ENCODE results near the gene PARP2. TPM values are rescaled to one million over a fixed set of nuclear protein-coding genes. Genes with fewer than 3 reads are reported as not detected.

The PARP2 gene
- total and polyA plus RNA-seq, 2 of the 8 experiments (the other 6 are each of a cell fraction or from before 2014, with no cell fraction given): 27.7 to 41.7 TPM

DNA sequence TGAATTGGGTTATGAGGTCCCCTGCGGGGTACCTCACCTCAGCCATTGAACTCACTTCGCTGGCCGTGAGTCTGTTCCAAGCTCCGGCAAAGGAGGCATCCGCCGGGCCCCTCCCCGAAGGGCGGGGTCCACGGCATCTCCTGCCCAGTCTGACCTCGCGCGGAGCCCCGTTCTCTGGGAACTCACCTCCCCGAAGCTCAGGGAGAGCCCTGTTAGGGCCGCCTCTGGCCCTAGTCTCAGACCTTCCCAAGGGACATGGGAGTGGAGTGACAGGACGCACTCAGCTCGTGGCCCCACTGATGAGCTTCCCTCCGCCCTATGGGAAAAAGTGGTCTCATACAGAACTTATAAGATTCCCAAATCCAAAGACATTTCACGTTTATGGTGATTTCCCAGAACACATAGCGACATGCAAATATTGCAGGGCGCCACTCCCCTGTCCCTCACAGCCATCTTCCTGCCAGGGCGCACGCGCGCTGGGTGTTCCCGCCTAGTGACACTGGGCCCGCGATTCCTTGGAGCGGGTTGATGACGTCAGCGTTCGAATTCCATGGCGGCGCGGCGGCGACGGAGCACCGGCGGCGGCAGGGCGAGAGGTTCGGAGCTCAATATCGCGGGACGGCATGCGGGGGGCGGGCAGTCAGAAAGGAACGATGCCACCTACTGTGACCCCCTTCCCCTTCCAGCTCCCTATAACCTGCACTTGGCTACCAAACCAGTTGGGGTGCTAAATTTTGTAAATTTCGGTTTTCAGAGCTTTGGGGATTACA lies at the start of gene PARP2 (continued):
- TF ChIP-seq EGR1 (IDR thresholded peaks at IDR 0.05; ENCODE audit: borderline replicate concordance, low read depth, low read length) (0 out of 2 replicates have a peak, but pooled peaks have one; percentile 46), SIN3A (conservative IDR thresholded peaks at IDR 0.05 in 1 of 2, IDR thresholded peaks at IDR 0.05 in 1 of 2; ENCODE audit: low read depth in 1 of 2, low read length in 2 of 2) (peak; percentile 16 to 84; a peak in 2 of 4 replicates), CREB1 (IDR thresholded peaks at IDR 0.05) (peak; percentile 97), KDM4A (IDR thresholded peaks at IDR 0.05; ENCODE audit: low read depth, low read length, severe bottlenecking) (peak; percentile 82), JUN (IDR thresholded peaks at IDR 0.05; ENCODE audit: low read depth, low read length) (peak; percentile 72; the same call in 1 of the 2 replicates), SAP30 (IDR thresholded peaks at IDR 0.05; ENCODE audit: insufficient read depth, insufficient replicate concordance, low read length) (no peak), MAFK (IDR thresholded peaks at IDR 0.05; ENCODE audit: low read depth, low read length) (no peak), POU5F1 (IDR thresholded peaks at IDR 0.05; ENCODE audit: low read depth, low read length) (no peak), CTBP2 (IDR thresholded peaks at IDR 0.05; ENCODE audit: borderline replicate concordance, insufficient read depth, insufficient read length, low read length) (peak; percentile 42), EZH2 (IDR thresholded peaks at IDR 0.05; ENCODE audit: low read depth, low read length, severe bottlenecking) (no peak), TAF7 (optimal IDR thresholded peaks at IDR 0.05; ENCODE audit: borderline replicate concordance, low read depth, low read length) (peak; percentile 100), SP2 (IDR thresholded peaks at IDR 0.05; ENCODE audit: low read length) (no peak), NANOG (IDR thresholded peaks at IDR 0.05; ENCODE audit: insufficient read depth, low read depth, low read length, poor library complexity, severe bottlenecking) (no peak), RAD21 (IDR thresholded peaks at IDR 0.05 in 1 of 2, conservative IDR thresholded peaks at IDR 0.05 in 1 of 2; ENCODE audit: low read depth in 2 of 2, low read length in 2 of 2) (0 out of 4 replicates have a peak, but pooled peaks of 1 of the 2 experiments have one; percentile 0), ZNF274 (IDR thresholded peaks at IDR 0.05; ENCODE audit: borderline replicate concordance, extremely low read depth, low read length) (no peak)
- TF ChIP-seq, protein P1, sequence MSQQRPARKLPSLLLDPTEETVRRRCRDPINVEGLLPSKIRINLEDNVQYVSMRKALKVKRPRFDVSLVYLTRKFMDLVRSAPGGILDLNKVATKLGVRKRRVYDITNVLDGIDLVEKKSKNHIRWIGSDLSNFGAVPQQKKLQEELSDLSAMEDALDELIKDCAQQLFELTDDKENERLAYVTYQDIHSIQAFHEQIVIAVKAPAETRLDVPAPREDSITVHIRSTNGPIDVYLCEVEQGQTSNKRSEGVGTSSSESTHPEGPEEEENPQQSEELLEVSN (IDR thresholded peaks at IDR 0.05): peak; percentile 86
- TF ChIP-seq, protein P2, sequence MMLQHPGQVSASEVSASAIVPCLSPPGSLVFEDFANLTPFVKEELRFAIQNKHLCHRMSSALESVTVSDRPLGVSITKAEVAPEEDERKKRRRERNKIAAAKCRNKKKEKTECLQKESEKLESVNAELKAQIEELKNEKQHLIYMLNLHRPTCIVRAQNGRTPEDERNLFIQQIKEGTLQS (IDR thresholded peaks at IDR 0.05; ENCODE audit: insufficient read depth, low read depth, low read length): peak; percentile 60; the same call in 1 of the 2 replicates
- TF ChIP-seq, protein P3, sequence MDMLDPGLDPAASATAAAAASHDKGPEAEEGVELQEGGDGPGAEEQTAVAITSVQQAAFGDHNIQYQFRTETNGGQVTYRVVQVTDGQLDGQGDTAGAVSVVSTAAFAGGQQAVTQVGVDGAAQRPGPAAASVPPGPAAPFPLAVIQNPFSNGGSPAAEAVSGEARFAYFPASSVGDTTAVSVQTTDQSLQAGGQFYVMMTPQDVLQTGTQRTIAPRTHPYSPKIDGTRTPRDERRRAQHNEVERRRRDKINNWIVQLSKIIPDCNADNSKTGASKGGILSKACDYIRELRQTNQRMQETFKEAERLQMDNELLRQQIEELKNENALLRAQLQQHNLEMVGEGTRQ (IDR thresholded peaks at IDR 0.05; ENCODE audit: low read length): no peak
- TF ChIP-seq, protein P4, sequence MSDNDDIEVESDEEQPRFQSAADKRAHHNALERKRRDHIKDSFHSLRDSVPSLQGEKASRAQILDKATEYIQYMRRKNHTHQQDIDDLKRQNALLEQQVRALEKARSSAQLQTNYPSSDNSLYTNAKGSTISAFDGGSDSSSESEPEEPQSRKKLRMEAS (IDR thresholded peaks at IDR 0.05): peak; percentile 74

Data from H1 (cell line).